Measurements from ENCODE around the gene AGFG2. TPM values are rescaled to one million over a fixed set of nuclear protein-coding genes. Genes with fewer than 3 reads are reported as not detected.

The AGFG2 gene
- total and polyA plus RNA-seq, 2 of the 13 experiments (the other 11 are each of a cell fraction or from before 2014, with no cell fraction given), result 125 to 132 TPM

- TF ChIP-seq ZNF768 (CRISPR knock-in tag; IDR thresholded peaks at IDR 0.05) (peak; percentile 18; the same call in 1 of the 2 replicates), ZMAT3 (CRISPR knock-in tag; conservative IDR thresholded peaks at IDR 0.05) (peak; percentile 34; the same call in 1 of the 2 replicates), KDM5B (CRISPR knock-in tag; IDR thresholded peaks at IDR 0.05; ENCODE audit: borderline replicate concordance) (no peak), ZNF512B (CRISPR knock-in tag; IDR thresholded peaks at IDR 0.05; ENCODE audit: borderline replicate concordance) (no peak), ZNF264 (CRISPR knock-in tag; IDR thresholded peaks at IDR 0.05) (0 out of 2 replicates have a peak, but pooled peaks have one; percentile 15), NR1H2 (CRISPR knock-in tag; IDR thresholded peaks at IDR 0.05; ENCODE audit: borderline replicate concordance, low read depth) (no peak), TAF1 (CRISPR knock-in tag; IDR thresholded peaks at IDR 0.05) (peak; percentile 33; the same call in 1 of the 2 replicates), RXRA (CRISPR knock-in tag; IDR thresholded peaks at IDR 0.05) (no peak), SAP130 (CRISPR knock-in tag; IDR thresholded peaks at IDR 0.05; ENCODE audit: low read depth) (peak; percentile 78; the same call in 1 of the 2 replicates), ZNF724P (CRISPR knock-in tag; IDR thresholded peaks at IDR 0.05; ENCODE audit: borderline replicate concordance) (0 out of 2 replicates have a peak, but pooled peaks have one; percentile 45), TEAD3 (CRISPR knock-in tag; optimal IDR thresholded peaks at IDR 0.05; ENCODE audit: borderline replicate concordance) (peak; percentile 7), GPBP1L1 (CRISPR knock-in tag; IDR thresholded peaks at IDR 0.05) (no peak), ZNF605 (CRISPR knock-in tag; IDR thresholded peaks at IDR 0.05) (no peak), GMEB1 (CRISPR knock-in tag; IDR thresholded peaks at IDR 0.05; ENCODE audit: borderline replicate concordance) (peak; percentile 66; the same call in 1 of the 2 replicates), KDM5A (IDR thresholded peaks at IDR 0.05; ENCODE audit: borderline replicate concordance, low read length) (peak; percentile 73; the same call in 1 of the 2 replicates), DMAP1 (CRISPR knock-in tag; IDR thresholded peaks at IDR 0.05) (0 out of 2 replicates have a peak, but pooled peaks have one; percentile 25), NR3C1 (CRISPR knock-in tag; IDR thresholded peaks at IDR 0.05) (no peak), ELF3 (CRISPR knock-in tag; IDR thresholded peaks at IDR 0.05) (0 out of 2 replicates have a peak, but pooled peaks have one; percentile 22)
- TF ChIP-seq, protein P1, sequence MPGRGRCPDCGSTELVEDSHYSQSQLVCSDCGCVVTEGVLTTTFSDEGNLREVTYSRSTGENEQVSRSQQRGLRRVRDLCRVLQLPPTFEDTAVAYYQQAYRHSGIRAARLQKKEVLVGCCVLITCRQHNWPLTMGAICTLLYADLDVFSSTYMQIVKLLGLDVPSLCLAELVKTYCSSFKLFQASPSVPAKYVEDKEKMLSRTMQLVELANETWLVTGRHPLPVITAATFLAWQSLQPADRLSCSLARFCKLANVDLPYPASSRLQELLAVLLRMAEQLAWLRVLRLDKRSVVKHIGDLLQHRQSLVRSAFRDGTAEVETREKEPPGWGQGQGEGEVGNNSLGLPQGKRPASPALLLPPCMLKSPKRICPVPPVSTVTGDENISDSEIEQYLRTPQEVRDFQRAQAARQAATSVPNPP (CRISPR knock-in tag; IDR thresholded peaks at IDR 0.05), result no peak
- TF ChIP-seq, protein P2, sequence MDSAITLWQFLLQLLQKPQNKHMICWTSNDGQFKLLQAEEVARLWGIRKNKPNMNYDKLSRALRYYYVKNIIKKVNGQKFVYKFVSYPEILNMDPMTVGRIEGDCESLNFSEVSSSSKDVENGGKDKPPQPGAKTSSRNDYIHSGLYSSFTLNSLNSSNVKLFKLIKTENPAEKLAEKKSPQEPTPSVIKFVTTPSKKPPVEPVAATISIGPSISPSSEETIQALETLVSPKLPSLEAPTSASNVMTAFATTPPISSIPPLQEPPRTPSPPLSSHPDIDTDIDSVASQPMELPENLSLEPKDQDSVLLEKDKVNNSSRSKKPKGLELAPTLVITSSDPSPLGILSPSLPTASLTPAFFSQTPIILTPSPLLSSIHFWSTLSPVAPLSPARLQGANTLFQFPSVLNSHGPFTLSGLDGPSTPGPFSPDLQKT (CRISPR knock-in tag; IDR thresholded peaks at IDR 0.05; ENCODE audit: borderline replicate concordance), result no peak
These were observed 73.2 kb downstream of the AGFG2 start, which contains the start of gene MOSPD3 (continued) for GRCh38 chr7:100611983-100612729.
